ENCODE results near the gene KCNN1.
A peak's percentile ranks its signal among the peaks of the same experiment; 100 is the strongest.
"Not testable (repeated sequence)": the region's sequence is repeated elsewhere in the genome, so short reads cannot be mapped to it uniquely, and the experiment has no call there.

Gene KCNN1

DNA sequence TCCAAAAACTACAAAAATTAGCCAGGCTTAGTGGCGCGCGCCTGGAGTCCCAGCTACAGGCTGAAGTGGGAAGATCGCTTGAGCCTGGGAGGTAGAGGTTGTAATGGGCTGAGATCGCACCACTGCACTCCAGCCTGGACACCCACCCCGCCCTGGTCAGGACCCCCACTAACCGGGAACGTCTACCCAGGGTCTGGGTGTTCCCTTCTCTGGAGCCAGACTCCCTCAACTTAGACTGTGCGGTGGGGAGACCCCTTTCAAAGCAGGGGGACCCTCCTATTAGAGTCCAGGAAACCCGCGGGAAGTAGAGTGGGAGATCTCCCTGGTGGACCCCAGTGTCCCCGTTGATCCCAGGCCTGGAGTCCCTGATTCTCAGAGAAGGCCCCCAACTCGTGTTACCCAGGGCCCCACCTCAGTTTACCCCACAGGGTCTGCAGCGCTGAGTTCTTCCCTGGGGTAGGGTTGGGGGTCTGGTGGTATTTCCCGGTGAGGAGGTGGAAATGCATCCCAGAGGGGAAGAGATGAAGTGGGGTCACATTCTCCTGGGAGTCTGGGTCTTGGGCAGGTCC lies 35.0 kb downstream of the KCNN1 start:
- DNase-seq (ENCODE audit: low read depth), result no peak

DNA sequence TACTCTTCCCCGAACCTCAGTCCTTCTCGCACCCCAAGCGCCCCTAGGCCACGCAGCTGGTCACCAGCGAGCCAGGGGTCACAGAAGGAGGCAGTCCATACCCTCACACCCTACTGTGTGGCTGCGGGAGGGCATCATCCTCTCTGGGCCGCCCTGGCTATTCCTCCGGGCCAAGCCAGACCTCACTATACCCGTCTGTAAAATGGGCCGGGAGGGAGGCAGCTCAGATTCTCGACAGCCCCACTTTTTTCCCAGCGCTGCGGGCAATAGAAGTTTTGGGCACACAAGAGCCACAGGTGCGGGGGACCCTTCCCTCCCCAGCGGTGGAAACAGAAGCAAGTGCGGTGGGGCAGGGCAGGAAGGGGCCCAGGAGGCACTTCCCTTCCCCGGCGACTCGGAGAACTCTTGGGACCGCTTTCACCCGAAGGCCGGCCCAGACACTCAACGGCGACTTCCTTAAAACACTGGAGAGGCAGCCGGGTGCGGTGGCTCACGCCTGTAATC lies 35.5 kb downstream of the KCNN1 start:
- DNase-seq (ENCODE audit: low read depth), result no peak

DNA sequence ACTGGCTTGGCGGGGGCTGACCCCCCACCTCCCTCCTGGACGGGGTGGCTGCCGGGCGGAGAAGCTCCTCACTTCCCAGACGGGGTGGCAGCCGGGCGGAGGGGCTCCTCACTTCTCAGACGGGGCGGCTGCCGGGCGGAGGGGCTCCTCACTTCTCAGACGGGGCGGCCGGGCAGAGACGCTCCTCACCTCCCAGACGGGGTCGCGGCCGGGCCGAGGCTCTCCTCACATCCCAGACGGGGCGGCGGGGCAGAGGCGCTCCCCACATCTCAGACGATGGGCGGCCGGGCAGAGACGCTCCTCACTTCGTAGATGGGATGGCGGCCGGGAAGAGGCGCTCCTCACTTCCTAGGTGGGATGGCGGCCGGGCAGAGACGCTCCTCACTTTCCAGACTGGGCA lies 38.8 kb downstream of the KCNN1 start:
- not testable (repeated sequence) for DNase-seq (ENCODE audit: low read depth)

DNA sequence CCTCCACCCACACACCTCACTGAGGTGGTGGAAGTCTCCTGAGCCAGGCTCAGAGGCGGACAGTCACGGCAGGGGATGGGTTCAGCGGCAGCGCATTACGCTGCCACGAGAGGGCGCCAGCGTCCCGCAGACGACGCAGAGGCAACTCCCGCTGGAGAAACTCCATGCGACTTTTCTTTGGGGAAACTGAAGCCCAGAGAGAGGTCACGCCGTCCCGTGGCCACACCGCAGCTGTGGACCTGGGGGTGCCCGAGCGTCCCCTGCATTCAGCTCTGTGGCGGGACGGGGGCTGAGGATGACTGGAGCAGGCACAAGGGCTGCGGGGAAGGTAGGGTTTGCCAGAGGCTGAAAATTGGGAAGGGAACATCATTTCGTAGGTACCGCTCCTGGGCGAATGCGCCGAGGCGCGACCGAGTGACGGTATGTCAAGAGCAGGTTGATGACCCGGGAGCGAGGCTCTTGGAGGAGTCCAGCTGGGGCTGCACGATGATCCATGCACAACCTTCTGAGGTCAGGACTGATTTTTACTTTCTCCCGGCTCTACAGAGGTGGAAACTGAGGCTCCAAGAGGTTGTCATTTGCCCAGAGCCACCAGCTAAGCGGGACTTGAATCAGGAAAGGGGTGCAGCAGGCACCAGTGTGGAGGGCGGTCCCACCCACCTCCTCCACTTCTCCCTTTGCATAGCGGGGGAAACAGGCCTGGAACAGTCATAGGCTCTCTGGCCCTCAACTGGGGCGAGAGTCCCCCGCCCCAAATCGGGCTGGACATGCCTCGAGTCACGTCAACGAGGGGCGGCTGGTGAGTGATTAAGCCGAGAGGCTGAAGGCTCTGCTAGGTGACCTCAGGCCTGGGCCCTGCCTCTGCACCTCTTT lies 40.4 kb downstream of the KCNN1 start:
- DNase-seq (ENCODE audit: low read depth), result peak; percentile 41

DNA sequence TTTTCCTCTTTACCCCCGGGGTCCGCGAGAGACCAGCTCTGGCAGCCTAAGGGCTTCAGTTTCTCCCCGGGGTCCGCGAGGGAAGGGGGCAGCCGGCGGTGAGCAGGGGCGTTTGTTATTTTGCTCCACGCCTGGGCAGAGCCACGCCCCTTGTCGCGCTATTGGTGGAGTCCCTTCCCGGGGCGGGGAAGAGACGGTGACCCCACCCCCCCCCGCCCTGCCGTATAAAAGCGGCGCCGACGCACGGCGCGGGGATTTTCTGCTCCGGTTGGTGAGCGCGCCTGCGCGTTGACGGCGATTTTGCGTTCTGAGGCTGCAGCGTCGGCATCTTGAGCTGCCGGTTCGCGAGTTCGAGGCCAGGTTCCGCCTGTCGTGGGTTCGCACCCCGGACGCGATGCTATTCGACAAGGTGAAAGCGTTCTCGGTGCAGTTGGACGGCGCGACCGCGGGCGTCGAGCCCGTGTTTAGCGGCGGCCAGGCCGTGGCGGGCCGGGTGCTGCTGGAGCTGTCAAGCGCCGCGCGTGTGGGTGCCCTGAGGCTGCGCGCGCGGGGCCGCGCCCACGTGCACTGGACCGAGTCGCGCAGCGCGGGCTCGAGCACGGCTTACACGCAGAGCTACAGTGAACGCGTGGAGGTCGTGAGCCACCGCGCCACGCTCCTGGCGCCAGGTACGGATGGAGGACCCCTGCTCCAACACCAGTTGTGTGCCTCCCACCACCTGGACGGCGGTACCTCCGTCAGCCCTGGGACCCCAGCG lies 41.2 kb downstream of the KCNN1 start, which contains the start of gene ARRDC2:
ARRDC2 (plus strand) TSS at position 254 of the 757 bp plus-strand sequence; CDS start at position 395, 141 bp downstream.
- DNase-seq (ENCODE audit: low read depth), result peak; percentile 80

DNA sequence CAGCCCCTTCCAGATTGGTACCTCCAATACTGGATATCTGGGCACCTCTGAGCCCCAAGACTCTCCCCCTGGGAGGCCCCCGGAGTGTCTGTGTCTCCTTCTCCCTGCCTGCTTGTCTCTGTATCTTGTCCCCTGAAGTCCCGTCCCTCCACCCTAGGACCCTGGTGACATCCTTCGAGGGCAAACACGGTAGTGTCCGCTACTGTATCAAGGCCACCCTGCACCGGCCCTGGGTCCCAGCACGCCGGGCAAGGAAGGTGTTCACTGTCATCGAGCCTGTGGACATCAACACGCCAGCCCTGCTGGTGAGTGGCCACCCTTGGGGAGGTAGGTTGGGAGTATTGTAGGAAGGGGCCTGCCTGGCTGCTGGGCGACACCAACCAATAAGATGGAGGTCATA lies 41.9 kb downstream of the KCNN1 start:
- DNase-seq (ENCODE audit: low read depth), result no peak

DNA sequence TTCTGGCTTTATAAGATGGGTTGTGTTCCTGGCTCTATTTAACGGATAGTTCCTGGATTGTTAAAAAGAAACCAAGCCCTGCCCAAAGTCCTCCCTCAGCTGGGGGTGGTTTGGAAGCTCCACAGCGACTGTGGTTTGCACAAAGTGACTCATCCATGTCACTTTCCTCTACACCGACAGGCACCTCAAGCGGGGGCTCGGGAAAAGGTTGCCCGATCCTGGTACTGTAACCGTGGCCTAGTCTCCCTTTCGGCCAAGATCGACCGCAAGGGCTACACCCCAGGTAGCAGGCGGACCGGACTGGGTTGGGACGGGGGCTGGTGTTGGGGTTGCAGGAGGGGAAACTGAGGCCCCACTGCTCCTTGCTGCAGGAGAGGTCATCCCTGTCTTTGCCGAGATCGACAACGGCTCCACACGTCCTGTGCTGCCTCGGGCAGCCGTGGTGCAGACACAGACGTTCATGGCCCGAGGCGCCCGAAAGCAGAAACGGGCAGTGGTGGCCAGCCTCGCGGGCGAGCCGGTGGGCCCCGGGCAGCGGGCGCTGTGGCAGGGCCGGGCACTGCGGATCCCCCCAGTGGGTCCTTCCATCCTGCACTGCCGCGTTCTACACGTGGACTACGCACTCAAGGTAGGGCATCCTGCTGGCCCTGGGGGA lies 42.6 kb downstream of the KCNN1 start:
- DNase-seq (ENCODE audit: low read depth), result no peak

DNA sequence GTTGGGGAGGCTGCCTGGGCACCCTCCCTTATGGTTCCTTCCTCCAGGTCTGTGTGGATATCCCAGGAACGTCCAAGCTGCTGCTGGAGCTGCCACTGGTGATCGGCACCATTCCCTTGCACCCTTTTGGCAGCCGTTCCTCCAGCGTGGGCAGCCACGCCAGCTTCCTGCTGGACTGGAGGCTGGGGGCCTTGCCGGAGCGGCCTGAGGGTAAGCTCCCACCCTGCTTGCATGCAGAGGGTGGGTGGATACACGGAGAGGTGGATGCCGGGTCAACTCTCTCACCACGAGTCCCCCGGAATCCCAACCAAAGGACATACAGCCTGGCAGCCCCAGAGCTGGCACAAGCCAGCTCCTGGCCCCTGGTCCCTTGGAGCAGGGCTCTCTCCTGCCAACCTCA lies 43.2 kb downstream of the KCNN1 start:
- no peak for DNase-seq (ENCODE audit: low read depth)

DNA sequence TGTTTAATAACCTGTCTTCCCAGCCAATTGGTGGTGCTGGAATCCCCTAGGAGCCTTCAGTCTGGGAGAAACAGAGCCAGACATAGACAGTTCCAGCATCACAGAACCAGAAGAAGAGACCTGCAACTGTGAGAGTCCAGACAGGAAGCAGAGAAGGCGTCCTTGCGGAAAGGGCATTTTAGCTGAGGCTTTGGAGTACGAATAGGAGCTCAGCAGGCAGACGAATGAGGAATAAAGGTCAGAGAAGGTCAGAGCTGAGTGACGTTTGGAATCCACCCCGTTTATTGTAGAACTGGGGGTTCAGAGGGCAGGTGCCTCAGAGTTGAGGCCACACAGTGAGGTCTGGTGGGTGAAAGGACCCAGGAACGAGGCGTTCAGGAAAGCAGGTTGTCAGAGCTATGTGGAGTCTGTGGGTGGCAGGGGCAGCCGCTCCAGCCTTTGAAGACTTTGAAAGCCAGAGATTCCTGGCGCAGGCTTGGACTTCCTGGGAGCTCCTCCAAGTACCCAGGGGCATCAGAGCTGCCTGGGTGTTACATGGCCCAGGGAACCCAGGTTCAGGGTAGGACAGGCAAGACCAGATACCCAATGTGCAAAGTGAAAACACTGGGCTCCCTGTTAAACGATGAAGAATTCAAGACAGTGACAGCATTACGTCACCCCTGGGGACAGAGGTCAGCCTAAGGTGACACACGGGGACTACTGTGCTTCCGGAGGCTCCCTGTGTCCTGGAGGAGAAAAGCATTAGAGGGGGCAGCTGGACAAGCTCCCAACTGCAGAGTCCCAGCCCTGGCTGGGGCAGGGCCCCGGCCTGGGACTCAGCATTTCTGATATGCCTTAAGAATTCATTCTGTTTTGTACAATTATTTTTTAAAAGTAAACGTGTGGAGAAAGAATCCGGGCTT lies 46.6 kb downstream of the KCNN1 start:
- no peak for DNase-seq (ENCODE audit: low read depth)

DNA sequence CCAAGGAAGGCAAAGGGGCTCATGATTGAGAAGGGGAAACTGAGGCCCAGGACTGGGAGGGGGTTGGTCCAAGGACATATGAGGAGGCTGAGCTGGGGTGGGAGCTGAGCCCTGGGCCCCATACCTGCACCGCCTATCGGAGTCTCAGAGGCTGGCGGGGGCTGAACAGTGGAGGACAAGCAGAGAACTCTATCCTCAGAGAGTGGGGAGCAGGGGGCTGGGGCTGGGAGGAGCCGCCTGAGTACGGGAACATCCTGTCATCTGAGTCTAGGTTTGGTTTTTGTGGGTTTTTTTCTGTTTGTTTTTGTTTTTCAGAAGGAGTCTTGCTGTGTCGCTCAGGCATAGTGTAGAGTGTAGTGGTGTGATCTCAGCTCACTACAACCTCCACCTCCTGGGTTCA lies 47.3 kb downstream of the KCNN1 start:
- no peak for DNase-seq (ENCODE audit: low read depth)

DNA sequence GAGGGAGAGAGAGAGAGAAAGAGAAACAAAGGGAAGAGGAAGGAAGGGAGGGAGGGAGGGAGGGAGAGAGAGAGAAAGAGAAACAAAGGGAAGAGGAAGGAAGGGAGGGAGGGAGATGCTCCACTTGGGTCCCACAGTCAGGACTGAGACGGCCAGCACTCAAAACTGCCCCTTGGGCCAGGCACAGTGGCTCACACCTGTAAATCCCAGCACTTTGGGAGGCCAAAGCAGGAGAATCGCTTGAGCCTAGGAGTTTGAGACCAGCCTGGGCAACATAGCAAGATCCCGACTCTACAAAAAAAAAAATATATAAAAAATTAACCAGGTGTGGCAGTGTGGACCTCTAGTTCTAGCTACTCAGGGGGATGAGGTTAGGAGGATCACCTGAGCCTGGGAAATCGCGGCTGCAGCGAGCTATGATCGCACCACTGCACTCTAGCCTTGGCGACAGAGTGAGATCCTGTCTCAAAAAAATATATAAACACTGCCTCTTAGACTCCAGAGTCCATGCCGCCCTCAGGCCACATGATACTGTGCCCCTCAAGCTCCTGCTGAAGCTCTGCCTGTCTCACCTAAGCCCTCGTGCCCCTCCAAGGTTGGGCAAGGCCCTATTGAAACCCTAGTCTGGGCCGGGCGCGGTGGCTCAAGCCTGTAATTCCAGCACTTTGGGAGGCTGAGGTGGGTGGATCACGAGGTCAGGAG lies 49.5 kb downstream of the KCNN1 start:
- DNase-seq (ENCODE audit: low read depth), result no peak

DNA sequence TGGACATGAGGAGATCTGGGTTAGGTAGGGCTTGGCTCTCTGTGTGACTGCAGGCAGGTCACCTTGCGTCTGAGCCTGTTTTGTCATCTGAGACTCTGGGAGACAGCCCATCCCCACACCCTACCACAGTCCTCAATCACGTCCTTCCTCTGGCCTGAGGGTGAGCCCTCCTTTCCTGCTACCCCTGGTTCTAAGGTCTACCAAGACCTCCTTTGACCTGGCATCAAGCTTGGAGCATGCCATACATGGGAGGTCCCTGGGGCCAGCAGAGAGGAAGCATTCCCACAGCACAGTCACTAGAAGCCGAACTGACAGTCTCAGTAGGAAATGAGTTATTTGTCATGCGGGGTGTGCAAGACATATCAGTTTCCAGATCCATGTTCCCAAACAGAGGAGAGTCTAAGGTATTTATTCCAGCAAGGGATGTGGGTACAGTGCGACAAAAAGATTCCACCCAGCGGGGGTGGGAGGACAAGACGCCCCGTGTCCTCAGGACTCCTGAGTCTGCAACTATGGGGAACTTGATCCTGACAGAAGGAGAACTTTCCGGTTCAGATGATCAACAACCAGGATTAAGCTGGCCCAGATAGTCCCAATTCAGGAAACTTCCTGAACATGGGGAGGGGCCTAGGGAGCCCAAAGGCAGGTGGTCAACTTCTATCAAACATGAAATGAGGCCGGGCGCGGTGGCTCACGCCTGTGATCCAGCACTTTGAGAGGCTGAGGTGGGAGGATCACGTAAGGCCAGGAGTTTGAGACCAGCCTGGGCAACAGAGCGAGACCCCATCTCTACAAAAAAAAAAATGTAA lies 50.6 kb downstream of the KCNN1 start:
- no peak for DNase-seq (ENCODE audit: low read depth)

DNA sequence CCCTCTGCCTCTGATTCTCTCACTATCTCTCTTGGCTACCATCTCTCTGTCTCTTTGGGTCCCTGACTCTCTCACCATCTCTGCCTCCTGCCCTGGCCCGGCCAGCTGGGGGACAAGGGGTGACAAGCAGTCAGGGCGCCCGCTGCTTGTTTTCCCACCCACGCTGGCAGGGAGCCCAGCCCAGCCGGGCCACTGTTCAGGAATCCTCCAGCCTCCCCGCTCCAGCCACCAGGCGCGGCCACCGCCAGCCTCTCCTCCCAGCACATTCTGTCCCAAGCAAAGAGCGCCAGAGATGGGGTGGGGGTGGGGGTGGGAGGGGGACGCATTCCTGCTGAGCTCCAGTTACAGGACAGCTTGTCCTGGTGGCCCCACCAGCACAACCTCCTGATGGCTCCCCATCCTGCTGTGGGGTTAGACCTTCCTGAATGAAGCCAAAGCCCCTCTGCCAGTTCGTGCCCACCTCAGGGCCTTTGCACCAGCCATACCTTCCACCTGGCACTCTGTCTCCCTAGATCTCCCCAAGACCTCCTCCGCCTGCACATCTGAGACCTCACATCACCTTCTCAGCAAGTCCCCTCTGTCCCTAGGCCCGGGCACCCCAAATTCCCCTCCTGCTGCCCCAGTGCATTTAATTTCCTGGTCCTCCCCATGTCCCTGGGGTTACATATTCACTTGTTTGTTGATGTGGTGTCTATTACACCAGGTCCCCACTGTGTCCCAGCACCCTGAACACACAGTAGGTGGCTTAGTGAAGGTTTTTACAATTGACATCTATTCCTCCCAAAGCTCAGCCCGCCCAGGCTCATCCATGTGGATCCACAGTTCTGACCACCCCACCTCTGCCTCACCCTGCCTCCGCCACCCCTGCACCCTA lies 53.5 kb downstream of the KCNN1 start:
- no peak for DNase-seq (ENCODE audit: low read depth)

DNA sequence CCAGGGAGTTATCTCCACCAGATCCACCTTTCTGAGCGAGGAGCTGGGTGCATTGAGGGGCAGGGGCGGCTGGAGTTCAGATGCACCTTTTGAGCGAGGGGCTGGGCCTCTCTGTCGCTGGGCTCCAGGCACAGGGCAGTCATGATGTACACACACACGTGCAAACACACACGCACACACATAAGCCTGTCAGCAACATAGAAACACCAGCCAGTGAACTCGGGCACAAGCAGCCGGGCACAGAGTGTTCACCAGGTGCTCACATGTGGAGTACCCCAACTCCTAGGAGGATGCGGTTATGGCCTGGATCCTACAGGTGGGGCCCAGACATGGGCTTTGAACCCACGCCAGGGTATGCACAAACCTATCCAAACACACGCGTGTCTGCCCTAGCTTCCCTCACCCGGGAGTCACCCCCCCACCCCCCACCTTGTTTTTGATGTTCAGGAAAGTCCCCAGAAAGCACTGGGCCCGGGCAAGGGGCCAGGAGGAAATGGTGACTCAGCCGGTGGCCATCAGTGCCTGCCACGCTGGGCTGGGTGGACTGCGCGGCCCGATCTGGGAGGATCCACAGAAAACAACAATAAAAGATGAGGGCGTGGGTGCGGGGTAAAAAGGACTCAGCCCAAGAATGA lies 54.3 kb downstream of the KCNN1 start:
- peak; percentile 79 for DNase-seq (ENCODE audit: low read depth)

DNA sequence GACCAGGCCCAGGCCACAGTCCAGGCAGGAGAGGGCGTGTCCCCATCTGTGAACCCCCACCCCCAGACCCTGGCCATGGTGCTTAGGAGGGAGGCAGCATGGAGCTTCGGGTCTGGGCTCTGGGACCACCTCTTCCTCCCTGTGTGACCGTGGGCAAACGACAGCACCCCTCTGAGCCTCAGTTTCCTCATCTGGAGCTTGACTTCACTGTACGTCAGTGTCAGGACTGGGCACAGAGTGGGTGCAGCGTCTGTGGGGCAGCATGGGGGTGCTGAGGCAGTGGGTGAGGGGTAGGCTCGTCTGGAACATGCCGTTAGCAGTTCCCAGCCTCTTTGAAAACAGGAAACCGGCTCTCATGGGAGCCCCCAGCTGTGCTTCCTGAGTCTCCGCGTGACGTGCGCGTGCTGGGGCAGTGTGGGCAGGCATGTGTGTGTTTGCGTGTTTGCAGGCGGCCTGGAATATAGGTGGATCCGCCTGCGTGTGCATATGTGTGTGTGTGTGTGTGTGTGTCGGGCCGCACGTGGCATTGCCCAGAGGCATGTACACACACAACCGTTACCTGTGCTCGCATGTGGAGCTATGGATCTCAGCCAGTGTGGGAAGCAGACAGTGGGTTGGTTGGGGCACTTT lies 56.8 kb downstream of the KCNN1 start:
- no peak for DNase-seq (ENCODE audit: low read depth)

DNA sequence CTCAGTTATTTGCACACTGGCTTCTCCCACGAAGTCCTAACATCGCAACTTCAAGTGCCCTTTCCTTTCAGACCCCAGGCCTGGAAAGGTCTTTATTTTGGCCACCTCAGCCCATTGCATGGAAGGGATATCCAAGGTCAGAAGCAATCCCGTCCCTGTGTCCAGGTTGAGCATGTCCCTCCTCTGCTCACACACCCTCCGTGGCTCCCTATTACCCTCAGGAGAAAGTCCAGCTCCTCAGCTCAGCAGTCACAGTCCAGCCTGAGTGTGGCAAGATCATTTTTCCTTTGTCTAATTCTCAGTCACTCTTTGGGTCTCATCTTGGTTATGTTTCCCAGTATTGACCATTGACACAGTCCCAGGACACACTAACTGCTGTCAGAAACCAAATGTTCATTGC lies 60.2 kb downstream of the KCNN1 start:
- DNase-seq (ENCODE audit: low read depth), result no peak

DNA sequence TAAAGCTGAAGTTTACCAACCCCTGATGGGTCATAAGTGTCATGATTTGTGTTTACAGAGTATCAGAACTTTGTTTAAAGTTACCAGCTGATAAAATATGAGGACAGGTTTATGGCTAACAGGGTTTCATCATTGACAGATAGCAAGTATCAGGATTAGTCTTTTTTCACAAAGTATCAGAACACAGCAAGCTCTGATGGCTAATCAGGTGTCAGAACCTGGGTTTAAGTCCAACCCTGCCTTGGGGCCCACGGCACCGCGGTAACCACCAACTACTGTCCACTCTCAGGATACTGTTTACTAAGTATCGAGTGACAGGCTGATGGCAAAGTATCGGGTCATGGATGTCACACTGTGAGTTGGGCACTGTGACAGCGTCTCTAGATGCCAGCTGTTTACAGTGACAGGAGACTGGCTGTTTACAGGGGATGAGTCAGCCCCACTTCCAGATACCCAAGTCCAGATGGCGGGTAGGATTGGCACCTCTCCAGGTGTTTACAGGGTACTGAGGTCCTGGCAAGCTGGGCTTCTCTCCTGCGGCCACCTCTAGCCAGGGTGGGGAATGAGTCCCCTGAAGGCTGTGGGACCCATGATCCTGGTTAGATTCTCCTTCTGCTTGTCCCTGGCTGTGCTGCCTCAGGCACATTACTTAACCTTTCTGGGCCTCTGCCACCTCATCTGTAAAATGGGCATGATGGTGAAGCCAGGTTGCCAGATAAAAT lies 62.9 kb downstream of the KCNN1 start:
- DNase-seq (ENCODE audit: low read depth), result no peak
